Measurements from ENCODE around the gene UBR3.

Gene UBR3

GRCh38 chr2:170047331-170048065, 220.2 kb downstream of the UBR3 start:
- no peak for DNase-seq (ENCODE audit: low spot score)

GRCh38 chr2:170052151-170052550, 224.9 kb downstream of the UBR3 start:
- no peak for DNase-seq (ENCODE audit: low spot score)

- DNase-seq (ENCODE audit: low spot score), result no peak
These were observed 227.7 kb downstream of the UBR3 start for GRCh38 chr2:170054997-170055396.

GRCh38 chr2:170056900-170057299, 229.6 kb downstream of the UBR3 start:
- DNase-seq (ENCODE audit: low spot score), result no peak

GRCh38 chr2:170063456-170064235, 236.4 kb downstream of the UBR3 start:
- DNase-seq (ENCODE audit: low spot score), result no peak

- DNase-seq (ENCODE audit: low spot score), result no peak
These were observed 243.5 kb downstream of the UBR3 start for GRCh38 chr2:170070778-170071177.

GRCh38 chr2:170073288-170073687, 246.0 kb downstream of the UBR3 start:
- DNase-seq (ENCODE audit: low spot score), result no peak

- DNase-seq (ENCODE audit: low spot score), result no peak
These were observed 248.9 kb downstream of the UBR3 start for GRCh38 chr2:170076189-170076588.

- no peak for DNase-seq (ENCODE audit: low spot score)
These were observed 250.7 kb downstream of the UBR3 start for GRCh38 chr2:170077830-170078569.

- no peak for DNase-seq (ENCODE audit: low spot score)
These were observed 257.7 kb downstream of the UBR3 start for GRCh38 chr2:170084820-170085491.

- DNase-seq (ENCODE audit: low spot score), result no peak
These were observed 258.9 kb downstream of the UBR3 start for GRCh38 chr2:170086117-170086688.

GRCh38 chr2:170086751-170087412, 259.6 kb downstream of the UBR3 start:
- no peak for DNase-seq (ENCODE audit: low spot score)

- no peak for DNase-seq (ENCODE audit: low spot score)
These were observed 260.1 kb downstream of the UBR3 start for GRCh38 chr2:170087413-170087793.

GRCh38 chr2:170088776-170089175, 261.5 kb downstream of the UBR3 start:
- no peak for DNase-seq (ENCODE audit: low spot score)

GRCh38 chr2:170090229-170090628, 263.0 kb downstream of the UBR3 start:
- DNase-seq (ENCODE audit: low spot score), result no peak

GRCh38 chr2:170091436-170091835, 264.2 kb downstream of the UBR3 start:
- no peak for DNase-seq (ENCODE audit: low spot score)

GRCh38 chr2:170092436-170093060, 265.3 kb downstream of the UBR3 start:
- DNase-seq (ENCODE audit: low spot score), result no peak

- DNase-seq (ENCODE audit: low spot score), result no peak
These were observed 268.1 kb downstream of the UBR3 start for GRCh38 chr2:170095380-170095779.

GRCh38 chr2:170098626-170099312, 271.5 kb downstream of the UBR3 start:
- no peak for DNase-seq (ENCODE audit: low spot score)

- DNase-seq (ENCODE audit: low spot score), result no peak
These were observed 274.5 kb downstream of the UBR3 start for GRCh38 chr2:170101789-170102188.

Data from ecto neural progenitor cell (in vitro differentiated cells).